ENCODE measurements around the gene TAB2. TPM values are rescaled to one million over a fixed set of nuclear protein-coding genes. Genes with fewer than 3 reads are reported as not detected.

TAB2 gene
- polyA plus RNA-seq, 3 donors: 11.9 to 33.1 (median 21.0) TPM

Other genes with a start within 250 kb of the TAB2 start
- not detected for gene SUMO4, start 82.5 kb downstream of the TAB2 start, polyA plus RNA-seq
- 1 to 10 TPM in 1 of 3 donors, under 1 TPM in 2; 0.24 to 1.1 (median 0.30) TPM for gene ZC3H12D, start 167.3 kb downstream of the TAB2 start, polyA plus RNA-seq
- gene PPIL4, start 228.3 kb downstream of the TAB2 start, polyA plus RNA-seq: 10 to 100 TPM in 2 of 3 donors, 1 to 10 TPM in 1; 6.7 to 28.6 (median 13.6) TPM
- 10 to 100 TPM; 22.1 to 49.6 (median 40.2) TPM for gene GINM1, start 248.7 kb downstream of the TAB2 start, polyA plus RNA-seq